Suprapubic skin (tissue), 3 donors: ENCODE results near the gene TMEM143.

ENCODE experiments used
- POLR2A ChIP-seq, 2 donors: fragments of 450-650 bp; IDR thresholded peaks; one replicate each; pipeline ENCODE4 v1.6.1; 2017; ENCODE audit warnings: antibody characterized with exemption in 2 of 2, mild to moderate bottlenecking in 2 of 2, moderate library complexity in 2 of 2
- TF ChIP-seq, protein P1 (sequence below), 2 donors: fragments of 200-600 bp in 1 of 2; fragments of 450-650 bp in 1 of 2; sonication (generic) in 1 of 2; IDR thresholded peaks; one replicate each; pipeline ENCODE4 v1.5.1; 2016 to 2019; ENCODE audit warnings: antibody characterized with exemption in 2 of 2, mild to moderate bottlenecking in 1 of 2, moderate library complexity in 1 of 2

- TF ChIP-seq, protein P1, sequence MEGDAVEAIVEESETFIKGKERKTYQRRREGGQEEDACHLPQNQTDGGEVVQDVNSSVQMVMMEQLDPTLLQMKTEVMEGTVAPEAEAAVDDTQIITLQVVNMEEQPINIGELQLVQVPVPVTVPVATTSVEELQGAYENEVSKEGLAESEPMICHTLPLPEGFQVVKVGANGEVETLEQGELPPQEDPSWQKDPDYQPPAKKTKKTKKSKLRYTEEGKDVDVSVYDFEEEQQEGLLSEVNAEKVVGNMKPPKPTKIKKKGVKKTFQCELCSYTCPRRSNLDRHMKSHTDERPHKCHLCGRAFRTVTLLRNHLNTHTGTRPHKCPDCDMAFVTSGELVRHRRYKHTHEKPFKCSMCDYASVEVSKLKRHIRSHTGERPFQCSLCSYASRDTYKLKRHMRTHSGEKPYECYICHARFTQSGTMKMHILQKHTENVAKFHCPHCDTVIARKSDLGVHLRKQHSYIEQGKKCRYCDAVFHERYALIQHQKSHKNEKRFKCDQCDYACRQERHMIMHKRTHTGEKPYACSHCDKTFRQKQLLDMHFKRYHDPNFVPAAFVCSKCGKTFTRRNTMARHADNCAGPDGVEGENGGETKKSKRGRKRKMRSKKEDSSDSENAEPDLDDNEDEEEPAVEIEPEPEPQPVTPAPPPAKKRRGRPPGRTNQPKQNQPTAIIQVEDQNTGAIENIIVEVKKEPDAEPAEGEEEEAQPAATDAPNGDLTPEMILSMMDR (IDR thresholded peaks at IDR 0.05) = no peak
- no peak for TF ChIP-seq POLR2A (IDR thresholded peaks at IDR 0.05)
Observed at GRCh38 chr19:48400018-48400742, 36.4 kb upstream of the TMEM143 start.
